Measurements from ENCODE around the gene SAG. TPM values are rescaled to one million over a fixed set of nuclear protein-coding genes. Genes with fewer than 3 reads are reported as not detected.

The SAG gene
- total and polyA plus RNA-seq, 10 of the 15 experiments (the other 5 are each of a cell fraction or from before 2014, with no cell fraction given): 0.06 to 0.47 TPM; not detected in 8

DNA sequence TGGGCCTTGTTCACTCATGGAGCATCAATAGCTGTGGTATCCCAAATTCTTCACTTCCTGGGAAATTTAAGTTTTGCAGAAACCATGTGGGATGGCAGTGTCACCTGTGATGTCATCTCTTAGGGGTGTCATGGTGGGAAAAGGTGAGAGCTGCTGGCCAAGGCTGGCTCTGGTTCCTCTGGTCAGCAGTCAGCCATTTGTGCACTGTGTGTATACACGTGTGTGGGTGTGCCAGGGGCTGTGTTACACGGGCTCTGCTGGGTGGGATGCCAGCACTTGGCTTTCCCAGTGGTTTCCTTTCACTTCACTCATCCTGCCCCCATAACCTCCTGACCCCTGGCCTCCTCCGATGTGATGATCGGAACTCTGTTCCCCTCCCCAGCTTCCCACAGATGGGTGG lies 21.3 kb downstream of the SAG start:
- Histone ChIP-seq H3K79me2 (ENCODE audit: control insufficient read depth, insufficient read depth, low read length) (no peaks in the 10 kb centered on the region), H3K36me3 (ENCODE audit: control insufficient read depth in 2 of 2, insufficient read depth in 2 of 2, low read length in 1 of 2) (no peaks in the 10 kb centered on the region), H3K4me2 (ENCODE audit: control insufficient read depth, insufficient read depth) (no peak overlapping the region), H2AFZ (ENCODE audit: control insufficient read depth, low read depth, low read length) (no peak overlapping the region), H3K27ac (ENCODE audit: control insufficient read depth, insufficient read depth) (no peak overlapping the region), H3K27me3 (replicated peaks in 1 of 2; ENCODE audit: control insufficient read depth in 2 of 2, insufficient read depth in 2 of 2, low read length in 1 of 2) (no peaks in the 10 kb centered on the region), H3K9me3 (replicated peaks; ENCODE audit: control insufficient read depth, insufficient read depth, low read length) (no peaks in the 10 kb centered on the region), H3K4me3 (no peak overlapping the region), H3K4me1 (ENCODE audit: control insufficient read depth, insufficient read depth, low read length) (peaks cover 14% of the 10 kb centered on the region), H3K9ac (ENCODE audit: control insufficient read depth, insufficient read depth, low read length) (no peak overlapping the region), H4K20me1 (ENCODE audit: control insufficient read depth, insufficient read depth) (no peaks in the 10 kb centered on the region)
- no peak for FAIRE-seq
- TF ChIP-seq ZNF217 (IDR thresholded peaks at IDR 0.05): no peak
- no peak for TF ChIP-seq NRF1 (conservative IDR thresholded peaks at IDR 0.05; ENCODE audit: low read depth, low read length)
- TF ChIP-seq HCFC1 (IDR thresholded peaks at IDR 0.05; ENCODE audit: low read length): no peak
- TF ChIP-seq, protein P1, sequence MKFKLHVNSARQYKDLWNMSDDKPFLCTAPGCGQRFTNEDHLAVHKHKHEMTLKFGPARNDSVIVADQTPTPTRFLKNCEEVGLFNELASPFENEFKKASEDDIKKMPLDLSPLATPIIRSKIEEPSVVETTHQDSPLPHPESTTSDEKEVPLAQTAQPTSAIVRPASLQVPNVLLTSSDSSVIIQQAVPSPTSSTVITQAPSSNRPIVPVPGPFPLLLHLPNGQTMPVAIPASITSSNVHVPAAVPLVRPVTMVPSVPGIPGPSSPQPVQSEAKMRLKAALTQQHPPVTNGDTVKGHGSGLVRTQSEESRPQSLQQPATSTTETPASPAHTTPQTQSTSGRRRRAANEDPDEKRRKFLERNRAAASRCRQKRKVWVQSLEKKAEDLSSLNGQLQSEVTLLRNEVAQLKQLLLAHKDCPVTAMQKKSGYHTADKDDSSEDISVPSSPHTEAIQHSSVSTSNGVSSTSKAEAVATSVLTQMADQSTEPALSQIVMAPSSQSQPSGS (IDR thresholded peaks at IDR 0.05; ENCODE audit: low read length): no peak
- TF ChIP-seq, protein P2, sequence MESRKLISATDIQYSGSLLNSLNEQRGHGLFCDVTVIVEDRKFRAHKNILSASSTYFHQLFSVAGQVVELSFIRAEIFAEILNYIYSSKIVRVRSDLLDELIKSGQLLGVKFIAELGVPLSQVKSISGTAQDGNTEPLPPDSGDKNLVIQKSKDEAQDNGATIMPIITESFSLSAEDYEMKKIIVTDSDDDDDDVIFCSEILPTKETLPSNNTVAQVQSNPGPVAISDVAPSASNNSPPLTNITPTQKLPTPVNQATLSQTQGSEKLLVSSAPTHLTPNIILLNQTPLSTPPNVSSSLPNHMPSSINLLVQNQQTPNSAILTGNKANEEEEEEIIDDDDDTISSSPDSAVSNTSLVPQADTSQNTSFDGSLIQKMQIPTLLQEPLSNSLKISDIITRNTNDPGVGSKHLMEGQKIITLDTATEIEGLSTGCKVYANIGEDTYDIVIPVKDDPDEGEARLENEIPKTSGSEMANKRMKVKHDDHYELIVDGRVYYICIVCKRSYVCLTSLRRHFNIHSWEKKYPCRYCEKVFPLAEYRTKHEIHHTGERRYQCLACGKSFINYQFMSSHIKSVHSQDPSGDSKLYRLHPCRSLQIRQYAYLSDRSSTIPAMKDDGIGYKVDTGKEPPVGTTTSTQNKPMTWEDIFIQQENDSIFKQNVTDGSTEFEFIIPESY (IDR thresholded peaks at IDR 0.05): no peak
- no peak for TF ChIP-seq PML (IDR thresholded peaks at IDR 0.05; ENCODE audit: low read length)
- no peak for TF ChIP-seq MTA3 (IDR thresholded peaks at IDR 0.05; ENCODE audit: borderline replicate concordance, low read length)
- TF ChIP-seq MYB (IDR thresholded peaks at IDR 0.05; ENCODE audit: borderline replicate concordance, low read depth, low read length): no peak
- TF ChIP-seq FOXK2 (IDR thresholded peaks at IDR 0.05): no peak
- TF ChIP-seq NR2F1 (conservative IDR thresholded peaks at IDR 0.05): no peak
- no peak for TF ChIP-seq JUNB (IDR thresholded peaks at IDR 0.05)
- TF ChIP-seq ASH2L (IDR thresholded peaks at IDR 0.05; ENCODE audit: borderline replicate concordance, low read depth): no peak
- ChIA-PET POLR2A (no interaction called here), SMC1A (ENCODE audit: uncharacterized antibody, unreplicated experiment) (no interaction called here), RAD21 (ENCODE audit: unreplicated experiment) (no interaction called here), CTCF (interaction anchor here (0.7 kb wide), 1 partner anchor 9 kb away, joined by 3 read pairs; no protein-coding TSS in a partner anchor)
- 57% methylated on average over 4 of the region's 4 CpGs for WGBS (ENCODE audit: insufficient coverage, insufficient replicate concordance, low lambda C conversion rate, missing lambda C conversion rate)
- in situ Hi-C loops (cut with MboI): no loop called here
- intact Hi-C loops (cut with micrococcal nuclease; ENCODE audit: unreplicated experiment): no loop called here
- no TSS peak for BruUV-seq (replicated peaks)
- DNase-seq (ENCODE audit: low read depth, low spot score): no peak
- ATAC-seq: no peak
